ENCODE measurements around the gene MUC4.

Gene MUC4

DNA sequence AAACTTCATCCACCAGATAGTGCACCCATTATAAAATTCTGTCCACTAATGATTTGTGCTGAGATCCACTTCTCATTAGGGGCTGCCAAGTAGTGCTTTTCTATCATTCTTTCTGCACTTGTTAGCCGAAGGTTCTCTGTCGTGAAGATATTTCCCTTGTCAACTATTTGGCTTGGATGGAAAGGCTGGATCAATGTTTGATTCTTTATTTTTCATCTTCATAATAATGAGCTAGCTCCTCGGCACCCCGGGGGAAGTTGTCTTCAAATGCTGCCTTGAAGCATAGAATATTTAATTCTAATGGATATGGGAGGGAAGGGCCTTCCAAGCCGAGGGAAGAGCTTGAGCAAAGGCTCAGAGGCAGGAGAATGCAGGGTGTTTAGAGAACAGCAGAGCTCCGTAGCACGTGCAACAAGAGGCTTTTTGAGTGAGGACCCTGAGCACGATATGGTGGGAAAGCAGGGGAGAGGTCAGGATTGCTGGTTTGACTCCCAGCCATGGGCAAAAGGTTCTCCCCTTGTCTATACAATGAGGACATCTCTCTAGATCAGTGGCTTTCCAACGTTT, 107.2 kb downstream of the MUC4 start:
- DNase-seq = no peak

GRCh38 chr3:195703776-195704175, 108.0 kb downstream of the MUC4 start:
- DNase-seq = no peak

GRCh38 chr3:195701042-195701915, 110.5 kb downstream of the MUC4 start:
- no peak for DNase-seq

GRCh38 chr3:195700319-195700718, 111.4 kb downstream of the MUC4 start:
- no peak for DNase-seq

- no peak for DNase-seq
Observed at GRCh38 chr3:195699860-195700259, 111.9 kb downstream of the MUC4 start.

- DNase-seq = no peak
Observed at GRCh38 chr3:195699388-195699771, 112.3 kb downstream of the MUC4 start.

- no peak for DNase-seq
Observed at GRCh38 chr3:195698647-195699387, 112.9 kb downstream of the MUC4 start.

- no peak for DNase-seq
Observed at GRCh38 chr3:195698325-195698646, 113.4 kb downstream of the MUC4 start.

DNA sequence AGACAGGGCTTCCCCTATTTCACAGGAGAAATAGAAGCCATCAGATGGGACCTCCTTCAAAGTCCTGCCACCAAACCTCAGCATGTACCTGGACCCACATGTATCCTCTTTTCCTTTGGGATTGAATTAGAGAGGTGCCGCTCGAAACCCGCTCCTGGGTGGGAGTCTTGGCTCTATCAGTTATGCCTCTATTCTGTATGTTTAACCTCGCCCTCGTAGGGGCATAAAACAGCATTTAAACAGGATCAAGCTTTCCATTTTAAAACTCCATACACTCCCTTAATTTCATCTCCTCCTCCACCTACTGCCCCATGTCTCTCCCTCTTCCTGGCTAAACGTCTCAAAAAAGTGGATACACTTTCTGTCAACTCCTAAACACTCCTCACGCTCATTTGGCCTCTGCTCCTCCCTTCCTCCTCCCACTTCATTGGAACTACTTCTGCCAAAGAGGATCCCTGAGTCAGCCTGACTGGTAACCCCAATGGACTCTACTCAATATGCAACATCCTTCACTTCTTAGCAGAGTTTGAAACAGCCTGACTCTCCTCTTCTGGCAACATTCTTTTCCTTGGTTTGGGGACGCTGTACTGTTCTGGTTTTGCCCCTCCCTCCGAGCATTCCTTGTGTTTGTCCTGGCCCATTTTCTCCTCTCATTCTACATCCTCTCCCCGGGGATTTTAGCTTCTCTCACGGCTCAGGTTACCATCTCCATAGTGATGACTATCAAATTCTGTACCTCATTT, 114.0 kb downstream of the MUC4 start:
- DNase-seq = no peak
